MCF 10A (cell line): Measurements from ENCODE around the gene ATOH8. TPM values are rescaled to one million over a fixed set of nuclear protein-coding genes. Genes with fewer than 3 reads are reported as not detected.

Source experiments
- BruUV-seq: library from RNA; stranded (reverse); fragments of 400-500 nt; replicated peaks from 2 replicates; lab custom pipeline; 2021; lab: Mats Ljungman, UMichigan
- CTCF ChIA-PET: fragments of 300-600 bp; sonication (Branson Sonifier 250); formaldehyde crosslinking; extraction: SDS; loops from one replicate; lab custom pipeline; 2021; ENCODE audit warnings: antibody characterized with exemption, inconsistent platforms; lab: Yijun Ruan, JAX
- POLR2A ChIA-PET: fragments of 300-600, 350-650 bp; sonication (Branson Sonifier 250); formaldehyde crosslinking; extraction: SDS; loops from one replicate; lab custom pipeline; 2020; ENCODE audit warnings: antibody characterized with exemption, inconsistent platforms; lab: Yijun Ruan, JAX
- DNase-seq: peaks from one replicate; pipeline ENCODE4 v3.0.0-alpha.2; 2018; ENCODE audit not compliant: unreplicated experiment
- H3K27ac Mint-ChIP-seq: one replicate; pipeline ENCODE4 v1.8.0; 2022; ENCODE audit warnings: mild to moderate bottlenecking, low read depth, mixed read lengths; ENCODE audit not compliant: unreplicated experiment
- H3K27me3 Mint-ChIP-seq: one replicate; pipeline ENCODE4 v1.8.0; 2022; ENCODE audit warnings: mixed read lengths; ENCODE audit not compliant: insufficient read depth, unreplicated experiment
- H3K36me3 Mint-ChIP-seq: one replicate; pipeline ENCODE4 v1.8.0; 2022; ENCODE audit warnings: mild to moderate bottlenecking, moderate library complexity, mixed read lengths; ENCODE audit not compliant: insufficient read depth, unreplicated experiment
- H3K4me1 Mint-ChIP-seq: one replicate; pipeline ENCODE4 v1.8.0; 2022; ENCODE audit warnings: mixed read lengths; ENCODE audit not compliant: insufficient read depth, unreplicated experiment
- H3K4me3 Mint-ChIP-seq: one replicate; pipeline ENCODE4 v1.8.0; 2022; ENCODE audit warnings: mild to moderate bottlenecking, moderate library complexity, mixed read lengths; ENCODE audit not compliant: unreplicated experiment
- H3K9me3 Mint-ChIP-seq: one replicate; pipeline ENCODE4 v1.8.0; 2022; ENCODE audit warnings: mixed read lengths; ENCODE audit not compliant: unreplicated experiment
- CTCF ChIP-seq: fragments of 200-600 bp; IDR thresholded peaks from one replicate; pipeline ENCODE4 v1.8.0; 2022; ENCODE audit warnings: antibody characterized with exemption, mild to moderate bottlenecking; ENCODE audit not compliant: unreplicated experiment
- intact Hi-C: fragments of 100-400 bp; cut with micrococcal nuclease; formaldehyde crosslinking; loops from 2 replicates; pipeline ENCODE4 v1.14.1; 2022
- total RNA-seq: library from RNA; stranded (reverse); gene quantifications from 2 replicates; pipeline ENCODE4 v1.2.3, GENCODE V29; 2022

The ATOH8 gene
- total RNA-seq, 1 experiment from 2014 or later = 0.72 TPM

DNA sequence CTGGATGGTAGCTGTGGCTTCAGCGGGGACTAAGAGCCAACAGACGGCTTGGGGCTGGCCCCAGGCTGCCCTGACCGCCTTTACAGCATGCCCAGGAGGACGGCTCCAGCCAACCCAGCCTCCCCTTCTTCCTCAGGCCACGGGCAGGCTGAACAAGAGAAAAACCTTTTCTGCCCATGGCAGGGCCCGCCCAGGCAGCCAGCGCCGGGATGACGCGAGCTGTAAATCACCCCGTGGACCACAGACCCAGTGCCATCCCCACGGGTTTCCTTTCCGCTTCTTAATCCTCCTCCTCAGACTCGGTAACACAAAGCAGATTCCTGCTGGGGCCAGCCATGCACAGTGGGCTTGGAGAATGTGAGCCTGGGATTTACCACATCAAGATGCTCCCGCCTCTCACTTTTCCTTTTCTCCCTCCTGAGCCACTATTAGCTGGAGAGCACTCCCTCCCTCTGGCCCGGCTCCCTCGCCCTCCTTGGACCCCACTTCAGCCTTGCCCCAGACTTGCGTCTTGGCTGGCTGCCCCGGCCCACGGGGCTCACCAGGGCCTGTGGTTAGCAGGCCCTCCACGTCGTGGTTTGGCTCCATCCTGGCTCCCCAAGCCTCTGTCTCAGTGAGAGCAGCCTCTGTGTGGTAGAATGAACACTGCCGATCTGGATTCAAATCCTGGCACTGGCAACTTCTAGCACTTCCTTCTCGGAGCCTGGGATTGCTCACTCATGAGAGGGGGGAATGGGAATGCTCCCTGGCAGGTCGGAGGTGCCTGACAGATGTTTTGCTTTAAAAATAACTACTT lies 31.4 kb downstream of the ATOH8 start:
- no peak for DNase-seq
- TF ChIP-seq CTCF = no peak
- Mint-ChIP-seq H3K4me1 (no peaks in the 10 kb centered on the region), H3K9me3 (no peaks in the 10 kb centered on the region), H3K27ac (no peak overlapping the region), H3K36me3 (no peaks in the 10 kb centered on the region), H3K4me3 (no peak overlapping the region), H3K27me3 (peaks cover 17% of the 10 kb centered on the region)
- BruUV-seq = no TSS peak
- POLR2A ChIA-PET = interaction anchor here (5.5 kb wide), 1 partner anchor 13 kb away, joined by 22 read pairs; no protein-coding TSS in a partner anchor
- intact Hi-C loops = no loop called here
- CTCF ChIA-PET = interaction anchor here (0.8 to 1.6 kb wide), 3 partner anchors 9 to 26 kb away, joined by 3 to 4 read pairs (median 3); no protein-coding TSS in a partner anchor

- POLR2A ChIA-PET = interaction anchor here (5.5 kb wide), 1 partner anchor 13 kb away, joined by 22 read pairs; no protein-coding TSS in a partner anchor
- Mint-ChIP-seq H3K27ac (no peak overlapping the region), H3K9me3 (no peaks in the 10 kb centered on the region), H3K36me3 (no peaks in the 10 kb centered on the region), H3K4me3 (no peak overlapping the region), H3K4me1 (no peaks in the 10 kb centered on the region), H3K27me3 (peaks cover 17% of the 10 kb centered on the region)
- DNase-seq = no peak
- intact Hi-C loops = no loop called here
- CTCF ChIA-PET = interaction anchor here (1.6 kb wide), 1 partner anchor 10 kb away, joined by 3 read pairs; no protein-coding TSS in a partner anchor
- no TSS peak for BruUV-seq
- no peak for TF ChIP-seq CTCF
These were observed 32.1 kb downstream of the ATOH8 start for GRCh38 chr2:85785871-85786270.

GRCh38 chr2:85786444-85786843 lies 32.7 kb downstream of the ATOH8 start:
- no peaks in the 10 kb centered on the region for H3K9me3 Mint-ChIP-seq
- no peaks in the 10 kb centered on the region for H3K4me1 Mint-ChIP-seq
- intact Hi-C loops = no loop called here

More at GRCh38 chr2:85786444-85786843, 32.7 kb downstream of the ATOH8 start:
- ChIA-PET CTCF (no interaction called here), POLR2A (interaction anchor here (5.5 kb wide), 1 partner anchor 14 kb away, joined by 22 read pairs; no protein-coding TSS in a partner anchor)
- no peak for DNase-seq
- Mint-ChIP-seq H3K27me3 (peaks cover 17% of the 10 kb centered on the region), H3K27ac (no peak overlapping the region), H3K4me3 (no peak overlapping the region), H3K36me3 (no peaks in the 10 kb centered on the region)
- no TSS peak for BruUV-seq
- TF ChIP-seq CTCF = no peak
